ENCODE results near the gene HCN1. TPM values are rescaled to one million over a fixed set of nuclear protein-coding genes. Genes with fewer than 3 reads are reported as not detected.

The HCN1 gene
- polyA plus RNA-seq, 1 experiment, result not detected

DNA sequence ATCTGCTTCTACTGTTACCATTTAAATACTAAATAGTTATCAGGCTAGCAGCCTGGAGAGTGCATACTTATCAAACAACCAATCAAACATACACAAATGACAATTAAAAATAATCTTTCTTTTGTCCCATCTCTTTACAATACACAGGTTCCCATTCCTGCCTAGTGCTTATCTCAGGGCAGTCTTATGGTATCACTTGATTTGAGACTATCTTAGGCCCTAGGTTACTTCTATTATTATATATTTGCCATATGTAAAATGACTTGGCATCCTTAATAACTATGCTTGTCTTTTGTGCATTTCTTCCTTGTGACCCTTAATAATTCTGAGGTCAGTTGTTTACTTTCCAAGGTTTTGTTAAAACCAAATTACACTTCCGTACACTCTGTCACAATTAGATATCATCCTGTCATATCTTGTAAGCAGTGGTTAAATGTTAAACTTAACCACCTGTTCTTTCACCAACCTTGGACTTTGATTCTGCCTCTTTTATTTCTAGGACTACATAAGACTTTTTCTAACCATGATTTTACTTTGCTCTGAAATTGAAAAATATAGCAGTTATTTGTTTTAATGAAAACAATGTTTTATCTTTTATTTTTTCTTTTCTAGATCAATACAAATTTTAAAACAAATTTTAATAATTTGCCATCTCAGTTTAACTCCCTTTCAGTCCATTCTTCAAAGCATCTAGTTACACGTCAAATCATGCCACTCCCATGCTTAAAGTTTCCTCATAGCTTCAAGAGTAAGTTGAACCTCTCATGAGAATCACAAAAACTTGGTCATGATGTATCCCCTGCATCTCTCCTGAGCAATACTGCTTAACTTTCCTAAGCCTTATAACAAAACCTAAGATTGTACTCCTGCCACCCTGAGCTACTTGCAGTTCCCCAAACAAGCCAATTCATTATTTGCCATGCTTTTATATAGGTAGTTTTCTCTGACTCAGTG lies 281.3 kb downstream of the HCN1 start:
- no peaks in the 10 kb centered on the region for H3K36me3 ChIP-seq (ENCODE audit: control insufficient read depth, insufficient read depth, low read length)
- H3K4me3 ChIP-seq (ENCODE audit: low read depth, low read length), result no peak overlapping the region
- POLR2A ChIA-PET, result no interaction called here
- H3K27me3 ChIP-seq (ENCODE audit: control insufficient read depth, insufficient read depth, low read length), result no peaks in the 10 kb centered on the region
- CTCF ChIA-PET, result no interaction called here
- DNase-seq (ENCODE audit: low read depth), result no peak
- TF ChIP-seq, protein P1, sequence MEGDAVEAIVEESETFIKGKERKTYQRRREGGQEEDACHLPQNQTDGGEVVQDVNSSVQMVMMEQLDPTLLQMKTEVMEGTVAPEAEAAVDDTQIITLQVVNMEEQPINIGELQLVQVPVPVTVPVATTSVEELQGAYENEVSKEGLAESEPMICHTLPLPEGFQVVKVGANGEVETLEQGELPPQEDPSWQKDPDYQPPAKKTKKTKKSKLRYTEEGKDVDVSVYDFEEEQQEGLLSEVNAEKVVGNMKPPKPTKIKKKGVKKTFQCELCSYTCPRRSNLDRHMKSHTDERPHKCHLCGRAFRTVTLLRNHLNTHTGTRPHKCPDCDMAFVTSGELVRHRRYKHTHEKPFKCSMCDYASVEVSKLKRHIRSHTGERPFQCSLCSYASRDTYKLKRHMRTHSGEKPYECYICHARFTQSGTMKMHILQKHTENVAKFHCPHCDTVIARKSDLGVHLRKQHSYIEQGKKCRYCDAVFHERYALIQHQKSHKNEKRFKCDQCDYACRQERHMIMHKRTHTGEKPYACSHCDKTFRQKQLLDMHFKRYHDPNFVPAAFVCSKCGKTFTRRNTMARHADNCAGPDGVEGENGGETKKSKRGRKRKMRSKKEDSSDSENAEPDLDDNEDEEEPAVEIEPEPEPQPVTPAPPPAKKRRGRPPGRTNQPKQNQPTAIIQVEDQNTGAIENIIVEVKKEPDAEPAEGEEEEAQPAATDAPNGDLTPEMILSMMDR (IDR thresholded peaks at IDR 0.05; ENCODE audit: insufficient read depth, low read depth, low read length), result no peak

DNA sequence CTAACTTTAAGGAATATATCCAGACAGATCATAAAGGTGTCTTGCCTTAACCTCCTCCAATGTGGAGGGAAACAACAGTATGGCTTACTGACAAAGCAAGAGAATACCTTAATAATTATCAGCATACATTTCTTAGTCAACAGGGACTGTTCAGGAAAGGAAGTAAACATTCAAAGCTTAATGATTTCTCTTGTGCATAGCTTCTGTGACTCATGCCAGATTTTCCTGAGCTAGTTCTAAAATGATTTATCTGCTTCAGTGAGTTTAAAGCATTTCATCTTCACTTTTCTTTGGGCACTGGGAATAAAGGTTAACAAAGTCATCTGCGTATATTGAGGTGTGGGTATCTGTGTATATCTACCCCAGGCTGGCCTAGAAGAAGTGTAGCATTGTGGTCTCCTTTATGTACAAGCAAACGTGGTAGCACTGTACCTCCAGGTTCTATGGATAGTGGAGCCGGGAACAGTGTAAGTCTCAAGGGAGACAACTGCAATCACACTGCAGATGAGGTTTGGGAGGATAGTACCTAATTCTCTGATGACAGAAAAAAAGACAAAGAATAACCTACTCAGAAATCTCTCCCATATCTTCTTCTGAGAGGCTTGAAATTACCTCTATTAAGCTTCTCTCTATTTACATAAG lies 284.1 kb downstream of the HCN1 start:
- CTCF ChIA-PET, result no interaction called here
- Histone ChIP-seq H3K4me3 (ENCODE audit: low read depth, low read length) (no peak overlapping the region), H3K27me3 (ENCODE audit: control insufficient read depth, insufficient read depth, low read length) (no peaks in the 10 kb centered on the region), H3K36me3 (ENCODE audit: control insufficient read depth, insufficient read depth, low read length) (no peaks in the 10 kb centered on the region)
- DNase-seq (ENCODE audit: low read depth), result no peak
- TF ChIP-seq, protein P1 (IDR thresholded peaks at IDR 0.05; ENCODE audit: insufficient read depth, low read depth, low read length), result no peak
- POLR2A ChIA-PET, result no interaction called here

DNA sequence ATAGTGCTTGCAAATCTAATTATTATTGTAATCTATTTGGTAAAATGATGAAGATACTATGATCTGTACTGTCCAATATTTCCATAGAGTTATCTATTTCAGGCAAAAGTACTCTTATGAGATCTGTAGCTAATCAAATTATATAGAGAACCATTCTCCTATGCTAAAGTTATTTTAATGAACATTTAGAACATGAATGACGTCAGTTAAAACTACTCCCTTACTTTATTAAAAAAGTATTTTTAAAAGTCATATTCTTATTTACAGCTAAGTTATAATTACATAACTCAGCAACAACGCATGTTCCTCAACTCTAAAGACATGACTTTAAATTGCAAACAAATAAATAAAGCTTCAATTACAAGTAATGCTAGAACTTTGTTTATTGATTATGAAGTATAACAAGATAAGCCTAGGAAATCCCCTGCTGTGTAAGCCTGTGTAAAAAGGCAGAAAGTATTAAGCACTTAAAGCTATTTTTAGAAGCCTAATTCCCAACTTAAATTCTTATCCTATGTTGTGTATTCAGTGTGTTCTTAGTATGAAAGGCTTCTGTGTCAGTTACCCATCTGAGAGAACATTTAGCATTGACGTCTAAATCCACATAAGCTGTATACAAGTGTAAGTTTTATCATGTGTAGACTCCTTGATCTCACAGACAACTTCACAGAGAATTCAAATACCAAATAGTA lies 285.7 kb downstream of the HCN1 start:
- no peaks in the 10 kb centered on the region for H3K36me3 ChIP-seq (ENCODE audit: control insufficient read depth, insufficient read depth, low read length)
- no peak for DNase-seq (ENCODE audit: low read depth)
- POLR2A ChIA-PET, result no interaction called here

DNA sequence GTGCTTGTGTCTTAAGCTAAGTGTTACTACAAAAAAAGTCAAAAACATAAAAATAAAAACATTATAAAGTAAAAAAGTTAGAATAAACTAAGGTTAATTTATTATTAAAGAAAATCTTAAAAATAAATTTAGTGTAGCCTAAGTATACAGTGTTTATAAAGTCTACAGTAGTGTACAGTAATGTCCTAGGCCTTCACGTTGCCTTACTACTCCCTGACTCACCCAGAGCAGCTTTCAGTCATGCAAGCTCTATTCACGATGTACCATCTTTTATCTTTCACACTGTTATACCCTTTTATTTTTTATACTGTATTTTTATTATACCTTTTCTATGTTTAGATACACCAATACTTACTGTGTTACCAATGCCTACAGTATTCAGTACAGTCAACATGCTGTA lies 288.1 kb downstream of the HCN1 start:
- TF ChIP-seq, protein P1 (IDR thresholded peaks at IDR 0.05; ENCODE audit: insufficient read depth, low read depth, low read length), result no peak
- no peaks in the 10 kb centered on the region for H3K27me3 ChIP-seq (ENCODE audit: control insufficient read depth, insufficient read depth, low read length)
- no peak overlapping the region for H3K4me3 ChIP-seq (ENCODE audit: low read depth, low read length)
- no peaks in the 10 kb centered on the region for H3K36me3 ChIP-seq (ENCODE audit: control insufficient read depth, insufficient read depth, low read length)
- CTCF ChIA-PET, result no interaction called here
- DNase-seq (ENCODE audit: low read depth), result no peak
- POLR2A ChIA-PET, result no interaction called here

More for the DNA sequence above, 285.7 kb downstream of the HCN1 start:
- Histone ChIP-seq H3K4me3 (ENCODE audit: low read depth, low read length) (no peak overlapping the region), H3K27me3 (ENCODE audit: control insufficient read depth, insufficient read depth, low read length) (no peaks in the 10 kb centered on the region)
- TF ChIP-seq, protein P1 (IDR thresholded peaks at IDR 0.05; ENCODE audit: insufficient read depth, low read depth, low read length), result no peak
- CTCF ChIA-PET, result no interaction called here
